Activated CD4-positive, alpha-beta T cell treated with anti-CD3 and anti-CD28 coated beads for 48 hours (primary cell): ENCODE measurements around the gene SLC37A2.
"Not testable (repeated sequence)": the region's sequence is repeated elsewhere in the genome, so short reads cannot be mapped to it uniquely, and the experiment has no call there.

Source experiments
- DNase-seq: peaks from one replicate; pipeline ENCODE4 v3.0.0-alpha.2; 2020

SLC37A2 gene

GRCh38 chr11:125085301-125086081 is 22.4 kb downstream of the SLC37A2 start:
- DNase-seq = no peak

GRCh38 chr11:125086633-125087296 is 23.7 kb downstream of the SLC37A2 start:
- DNase-seq = no peak

- no peak for DNase-seq
Observed at GRCh38 chr11:125088123-125088522, 25.0 kb downstream of the SLC37A2 start.

- DNase-seq = no peak
Observed at GRCh38 chr11:125088576-125089455, 25.7 kb downstream of the SLC37A2 start.

- DNase-seq = not testable (repeated sequence)
Observed at GRCh38 chr11:125089481-125089880, 26.4 kb downstream of the SLC37A2 start.

GRCh38 chr11:125090151-125090550 is 27.0 kb downstream of the SLC37A2 start:
- DNase-seq = not testable (repeated sequence)

- no peak for DNase-seq
Observed at GRCh38 chr11:125090816-125091215, 27.7 kb downstream of the SLC37A2 start.

- no peak for DNase-seq
Observed at GRCh38 chr11:125091247-125091876, 28.3 kb downstream of the SLC37A2 start.

GRCh38 chr11:125091877-125092664 is 29.0 kb downstream of the SLC37A2 start:
- DNase-seq = no peak

GRCh38 chr11:125092669-125093068 is 29.6 kb downstream of the SLC37A2 start:
- no peak for DNase-seq

GRCh38 chr11:125093502-125093901 is 30.4 kb downstream of the SLC37A2 start:
- DNase-seq = no peak

GRCh38 chr11:125094731-125095130 is 31.6 kb downstream of the SLC37A2 start:
- DNase-seq = no peak

- no peak for DNase-seq
Observed at GRCh38 chr11:125100136-125100535, 37.0 kb downstream of the SLC37A2 start.

- DNase-seq = no peak
Observed at GRCh38 chr11:125101596-125101995, 38.5 kb downstream of the SLC37A2 start.

- no peak for DNase-seq
Observed at GRCh38 chr11:125102025-125102424, 38.9 kb downstream of the SLC37A2 start.

GRCh38 chr11:125102510-125102909 is 39.4 kb downstream of the SLC37A2 start:
- no peak for DNase-seq

GRCh38 chr11:125105926-125106325 is 42.8 kb downstream of the SLC37A2 start:
- DNase-seq = no peak

GRCh38 chr11:125108469-125108868 is 45.4 kb downstream of the SLC37A2 start:
- DNase-seq = no peak

- peak; percentile 19 for DNase-seq
Observed at GRCh38 chr11:125110506-125110905, 47.4 kb downstream of the SLC37A2 start.

- peak; percentile 17 for DNase-seq
Observed at GRCh38 chr11:125111001-125111342, 47.9 kb downstream of the SLC37A2 start.

- DNase-seq = peak; percentile 97
Observed at GRCh38 chr11:125111343-125112207, 48.5 kb downstream of the SLC37A2 start, which contains the start of gene TMEM218. Gene TMEM218 (minus strand): TSS chr11:125111626. CDS start chr11:125102241, 9,385 bp downstream.
